Ectodermal cell (in vitro differentiated cells): Measurements from ENCODE around the gene PCDHGA9.
"Not testable (repeated sequence)": the region's sequence is repeated elsewhere in the genome, so short reads cannot be mapped to it uniquely, and the experiment has no call there.

Experiments used
- H3K27ac ChIP-seq: 2 replicates; pipeline ENCODE4 v1.7.0; 2013; ENCODE audit warnings: mild to moderate bottlenecking, low read depth, low read length; ENCODE audit not compliant: insufficient read depth, poor library complexity, severe bottlenecking
- H3K27me3 ChIP-seq: 2 replicates; pipeline ENCODE4 v1.7.0; 2013; ENCODE audit warnings: mild to moderate bottlenecking, low read length; ENCODE audit not compliant: insufficient read depth, control insufficient read depth, poor library complexity, severe bottlenecking
- H3K36me3 ChIP-seq: one replicate; pipeline ENCODE4 v1.7.0; 2013; ENCODE audit warnings: low read length; ENCODE audit not compliant: control insufficient read depth, insufficient read depth
- H3K4me1 ChIP-seq: one replicate; pipeline ENCODE4 v1.7.0; 2013; ENCODE audit warnings: low read length; ENCODE audit not compliant: control insufficient read depth, insufficient read depth
- H3K4me3 ChIP-seq: 2 replicates; pipeline ENCODE4 v1.7.0; 2013; ENCODE audit warnings: low read depth, low read length, control low read depth; ENCODE audit not compliant: insufficient read depth
- H3K9me3 ChIP-seq: 2 replicates; pipeline ENCODE4 v1.7.0; 2013; ENCODE audit warnings: mild to moderate bottlenecking, low read length, moderate library complexity; ENCODE audit not compliant: control insufficient read depth
- WGBS, 2 experiments: methylation state at CpG; one replicate each; pipeline ENCODE4 v1.1.7; 2013; ENCODE audit warnings: missing lambda C conversion rate in 2 of 2; 5-methylcytosine and 5-hydroxymethylcytosine counted together

The PCDHGA9 gene

GRCh38 chr5:141384471-141385267 is 17.9 kb upstream of the PCDHGA9 start:
- Histone ChIP-seq H3K4me1 (no peaks in the 10 kb centered on the region), H3K4me3 (no peak overlapping the region), H3K27ac (no peak overlapping the region), H3K36me3 (no peaks in the 10 kb centered on the region), H3K27me3 (no peaks in the 10 kb centered on the region), H3K9me3 (peaks cover 7% of the 10 kb centered on the region)
- 94 to 96% methylated on average over 43 of the region's 43 CpGs for WGBS, 2 experiments

- not testable (repeated sequence) for H3K9me3 ChIP-seq, H3K27ac ChIP-seq, H3K36me3 ChIP-seq, H3K27me3 ChIP-seq, H3K4me1 ChIP-seq
- H3K4me3 ChIP-seq: peak within 1 kb of the TSS; percentile 23
- 65 to 71% methylated on average over 17 of the region's 40 CpGs for WGBS, 2 experiments
Observed at GRCh38 chr5:141387557-141388311, 14.8 kb upstream of the PCDHGA9 start, which contains the start of gene PCDHGB4. PCDHGB4 (plus strand) TSS chr5:141387698; CDS start chr5:141387885, 187 bp downstream.

GRCh38 chr5:141388661-141389060 is 13.9 kb upstream of the PCDHGA9 start:
- Histone ChIP-seq H3K27ac (no peak overlapping the region), H3K4me3 (no peak overlapping the region), H3K36me3 (peaks cover 12% of the 10 kb centered on the region), H3K4me1 (no peaks in the 10 kb centered on the region), H3K9me3 (peaks cover 5% of the 10 kb centered on the region), H3K27me3 (no peaks in the 10 kb centered on the region)
- 92 to 100% methylated on average over 9 to 10 of the region's 10 CpGs for WGBS, 2 experiments

- peaks cover 5% of the 10 kb centered on the region for H3K9me3 ChIP-seq
- no peaks in the 10 kb centered on the region for H3K27me3 ChIP-seq
- no peaks in the 10 kb centered on the region for H3K4me1 ChIP-seq
- 96 to 97% methylated on average over 77 of the region's 77 CpGs for WGBS, 2 experiments
- H3K27ac ChIP-seq: no peak overlapping the region
- no peak overlapping the region for H3K4me3 ChIP-seq
- H3K36me3 ChIP-seq: peaks cover 12% of the 10 kb centered on the region
Observed at GRCh38 chr5:141389153-141390042, 13.2 kb upstream of the PCDHGA9 start.

GRCh38 chr5:141392429-141393198 is 10.0 kb upstream of the PCDHGA9 start, which contains the start of gene PCDHGA8:
PCDHGA8 (plus strand) TSS chr5:141392633; CDS start chr5:141392814, 181 bp downstream.
- no peak within 1 kb of the TSS for H3K4me3 ChIP-seq
- no peaks in the 10 kb centered on the region for H3K27me3 ChIP-seq
- no peaks in the 10 kb centered on the region for H3K4me1 ChIP-seq
- WGBS, 2 experiments: 96 to 97% methylated on average over 37 to 38 of the region's 38 CpGs
- peaks cover 12% of the 10 kb centered on the region for H3K36me3 ChIP-seq
- H3K27ac ChIP-seq: no peak within 1 kb of the TSS
- peaks cover 5% of the 10 kb centered on the region for H3K9me3 ChIP-seq

GRCh38 chr5:141393267-141393666 is 9.3 kb upstream of the PCDHGA9 start:
- Histone ChIP-seq H3K9me3 (peaks cover 4% of the 10 kb centered on the region), H3K4me1 (no peaks in the 10 kb centered on the region), H3K4me3 (no peak overlapping the region), H3K27me3 (no peaks in the 10 kb centered on the region), H3K36me3 (peaks cover 12% of the 10 kb centered on the region), H3K27ac (no peak overlapping the region)
- 94 to 95% methylated on average over 21 of the region's 21 CpGs for WGBS, 2 experiments

- H3K4me1 ChIP-seq, H3K4me3 ChIP-seq, H3K27me3 ChIP-seq, H3K9me3 ChIP-seq, H3K27ac ChIP-seq: not testable (repeated sequence)
- 96 to 97% methylated on average over 40 to 41 of the region's 53 CpGs for WGBS, 2 experiments
- peaks cover 12% of the 10 kb centered on the region for H3K36me3 ChIP-seq
Observed at GRCh38 chr5:141394401-141395187, 8.0 kb upstream of the PCDHGA9 start.

DNA sequence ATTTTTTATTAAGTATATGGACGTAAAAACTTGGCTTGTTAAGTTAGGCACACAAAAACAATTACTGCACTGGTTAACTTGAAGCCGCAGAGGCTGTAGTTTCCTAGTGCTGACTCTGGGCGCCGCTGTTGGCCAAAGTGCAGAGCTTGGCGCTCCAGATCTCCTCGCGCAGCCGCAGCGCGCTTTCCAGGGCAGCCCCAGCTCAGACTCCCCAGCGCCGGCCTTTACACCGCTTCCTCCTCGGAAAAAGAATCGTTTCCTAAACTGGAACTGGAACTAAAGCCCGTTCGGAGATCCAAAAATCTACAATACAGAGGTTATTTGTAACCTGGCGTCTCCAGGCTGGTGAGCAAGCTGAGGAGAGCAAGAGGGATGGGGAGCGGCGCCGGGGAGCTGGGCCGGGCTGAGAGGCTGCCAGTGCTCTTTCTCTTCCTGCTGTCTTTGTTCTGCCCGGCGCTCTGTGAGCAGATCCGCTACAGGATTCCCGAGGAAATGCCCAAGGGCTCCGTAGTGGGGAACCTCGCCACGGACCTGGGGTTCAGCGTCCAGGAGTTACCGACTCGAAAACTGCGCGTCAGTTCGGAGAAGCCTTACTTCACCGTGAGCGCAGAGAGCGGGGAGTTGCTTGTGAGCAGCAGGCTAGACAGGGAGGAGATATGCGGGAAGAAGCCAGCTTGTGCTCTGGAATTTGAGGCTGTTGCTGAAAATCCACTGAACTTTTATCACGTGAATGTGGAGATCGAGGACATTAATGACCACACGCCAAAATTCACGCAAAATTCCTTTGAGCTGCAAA is 4.6 kb upstream of the PCDHGA9 start, which contains the start of gene PCDHGB5:
PCDHGB5 (plus strand) TSS at position 192 of the 796 bp plus-strand sequence; CDS start at position 373, 181 bp downstream.
- not testable (repeated sequence) for H3K27ac ChIP-seq, H3K4me3 ChIP-seq, H3K4me1 ChIP-seq, H3K27me3 ChIP-seq, H3K36me3 ChIP-seq, H3K9me3 ChIP-seq
- WGBS, 2 experiments: 86 to 92% methylated on average over 19 to 20 of the region's 43 CpGs
